Thyroid gland (tissue), 4 donors: ENCODE data around the gene TNFSF11. TPM values are rescaled to one million over a fixed set of nuclear protein-coding genes. Genes with fewer than 3 reads are reported as not detected.

ENCODE experiments used
- DNase-seq, 2 donors: peaks; one replicate each; pipeline ENCODE4 v3.0.0-alpha.2; 2019
- H3K27ac ChIP-seq, 3 donors: fragments of 200-600 bp; sonication (generic); 1 replicate in 2 of 3; 2 replicates in 1 of 3; pipeline ENCODE4 v1.5.1; 2016 to 2019; ENCODE audit warnings: mild to moderate bottlenecking in 1 of 3, moderate library complexity in 1 of 3
- H3K27me3 ChIP-seq: fragments of 200-600 bp; sonication (generic); one replicate; pipeline ENCODE4 v1.5.1; 2019
- H3K36me3 ChIP-seq, 2 donors: fragments of 200-600 bp; sonication (generic); one replicate each; pipeline ENCODE4 v1.5.1; 2016 to 2019
- H3K4me1 ChIP-seq, 2 donors: fragments of 200-600 bp; sonication (generic); one replicate each; pipeline ENCODE4 v1.5.1; 2017 to 2019
- H3K4me3 ChIP-seq, 3 donors: fragments of 200-600 bp; sonication (generic); replicated peaks in 1 of 3; 1 replicate in 2 of 3; 2 replicates in 1 of 3; pipeline ENCODE4 v1.5.1; 2016; ENCODE audit warnings: mild to moderate bottlenecking in 1 of 3
- H3K9me3 ChIP-seq: fragments of 200-600 bp; sonication (generic); one replicate; pipeline ENCODE4 v1.5.1; 2017
- POLR2A ChIP-seq, 2 donors: fragments of 450-650 bp; IDR thresholded peaks; one replicate each; pipeline ENCODE4 v1.6.1; 2017; ENCODE audit warnings: antibody characterized with exemption in 2 of 2, mild to moderate bottlenecking in 2 of 2, moderate library complexity in 1 of 2
- WGBS, 2 donors: methylation state at CpG; one replicate each; pipeline ENCODE4 v1.1.5; 2017; 5-methylcytosine and 5-hydroxymethylcytosine counted together
- intact Hi-C: fragments of 100-400 bp; cut with DNase I; formaldehyde crosslinking; loops from one replicate; pipeline ENCODE4 v1.15.1; 2023
- total RNA-seq, 4 donors: library from RNA; depleted of rRNA; stranded (reverse); fragments of >200 nt; gene quantifications; one replicate each; pipeline ENCODE4 v1.2.3, GENCODE V29; 2016
- TF ChIP-seq, protein P1 (sequence below), 6 experiments: fragments of 200-600 bp in 3 of 6; fragments of 450-650 bp in 3 of 6; sonication (generic) in 3 of 6; IDR thresholded peaks; one replicate each; pipeline ENCODE4 v1.5.1; 2016 to 2019; ENCODE audit warnings: antibody characterized with exemption in 6 of 6, mild to moderate bottlenecking in 2 of 6, inconsistent platforms in 1 of 6, moderate library complexity in 1 of 6

Gene TNFSF11, protein sequence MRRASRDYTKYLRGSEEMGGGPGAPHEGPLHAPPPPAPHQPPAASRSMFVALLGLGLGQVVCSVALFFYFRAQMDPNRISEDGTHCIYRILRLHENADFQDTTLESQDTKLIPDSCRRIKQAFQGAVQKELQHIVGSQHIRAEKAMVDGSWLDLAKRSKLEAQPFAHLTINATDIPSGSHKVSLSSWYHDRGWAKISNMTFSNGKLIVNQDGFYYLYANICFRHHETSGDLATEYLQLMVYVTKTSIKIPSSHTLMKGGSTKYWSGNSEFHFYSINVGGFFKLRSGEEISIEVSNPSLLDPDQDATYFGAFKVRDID
- not detected for total RNA-seq

DNA sequence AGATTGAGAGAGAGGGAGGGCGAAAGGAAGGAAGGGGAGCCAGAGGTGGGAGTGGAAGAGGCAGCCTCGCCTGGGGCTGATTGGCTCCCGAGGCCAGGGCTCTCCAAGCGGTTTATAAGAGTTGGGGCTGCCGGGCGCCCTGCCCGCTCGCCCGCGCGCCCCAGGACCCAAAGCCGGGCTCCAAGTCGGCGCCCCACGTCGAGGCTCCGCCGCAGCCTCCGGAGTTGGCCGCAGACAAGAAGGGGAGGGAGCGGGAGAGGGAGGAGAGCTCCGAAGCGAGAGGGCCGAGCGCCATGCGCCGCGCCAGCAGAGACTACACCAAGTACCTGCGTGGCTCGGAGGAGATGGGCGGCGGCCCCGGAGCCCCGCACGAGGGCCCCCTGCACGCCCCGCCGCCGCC lies at the start of gene TNFSF11:
Gene TNFSF11 (plus strand): TSS at position 142 of the 400 bp plus-strand sequence. CDS start 152 bp downstream, at position 294.
- Histone ChIP-seq H3K4me3 (peak within 1 kb of the TSS in 1 of 3 donors; percentile 9), H3K27me3 (no peaks in the 10 kb centered on the region), H3K27ac (no peak within 1 kb of the TSS), H3K9me3 (no peaks in the 10 kb centered on the region), H3K4me1 (peaks cover 0 to 9% of the 10 kb centered on the region in 2 donors), H3K36me3 (no peaks in the 10 kb centered on the region)
- DNase-seq, result no peak
- intact Hi-C loops, result no loop called here
- WGBS, 2 donors, result 4% methylated on average over 21 to 31 of the region's 39 CpGs
- TF ChIP-seq, protein P1, sequence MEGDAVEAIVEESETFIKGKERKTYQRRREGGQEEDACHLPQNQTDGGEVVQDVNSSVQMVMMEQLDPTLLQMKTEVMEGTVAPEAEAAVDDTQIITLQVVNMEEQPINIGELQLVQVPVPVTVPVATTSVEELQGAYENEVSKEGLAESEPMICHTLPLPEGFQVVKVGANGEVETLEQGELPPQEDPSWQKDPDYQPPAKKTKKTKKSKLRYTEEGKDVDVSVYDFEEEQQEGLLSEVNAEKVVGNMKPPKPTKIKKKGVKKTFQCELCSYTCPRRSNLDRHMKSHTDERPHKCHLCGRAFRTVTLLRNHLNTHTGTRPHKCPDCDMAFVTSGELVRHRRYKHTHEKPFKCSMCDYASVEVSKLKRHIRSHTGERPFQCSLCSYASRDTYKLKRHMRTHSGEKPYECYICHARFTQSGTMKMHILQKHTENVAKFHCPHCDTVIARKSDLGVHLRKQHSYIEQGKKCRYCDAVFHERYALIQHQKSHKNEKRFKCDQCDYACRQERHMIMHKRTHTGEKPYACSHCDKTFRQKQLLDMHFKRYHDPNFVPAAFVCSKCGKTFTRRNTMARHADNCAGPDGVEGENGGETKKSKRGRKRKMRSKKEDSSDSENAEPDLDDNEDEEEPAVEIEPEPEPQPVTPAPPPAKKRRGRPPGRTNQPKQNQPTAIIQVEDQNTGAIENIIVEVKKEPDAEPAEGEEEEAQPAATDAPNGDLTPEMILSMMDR (IDR thresholded peaks at IDR 0.05), result no peak
- TF ChIP-seq POLR2A (IDR thresholded peaks at IDR 0.05), result no peak

DNA sequence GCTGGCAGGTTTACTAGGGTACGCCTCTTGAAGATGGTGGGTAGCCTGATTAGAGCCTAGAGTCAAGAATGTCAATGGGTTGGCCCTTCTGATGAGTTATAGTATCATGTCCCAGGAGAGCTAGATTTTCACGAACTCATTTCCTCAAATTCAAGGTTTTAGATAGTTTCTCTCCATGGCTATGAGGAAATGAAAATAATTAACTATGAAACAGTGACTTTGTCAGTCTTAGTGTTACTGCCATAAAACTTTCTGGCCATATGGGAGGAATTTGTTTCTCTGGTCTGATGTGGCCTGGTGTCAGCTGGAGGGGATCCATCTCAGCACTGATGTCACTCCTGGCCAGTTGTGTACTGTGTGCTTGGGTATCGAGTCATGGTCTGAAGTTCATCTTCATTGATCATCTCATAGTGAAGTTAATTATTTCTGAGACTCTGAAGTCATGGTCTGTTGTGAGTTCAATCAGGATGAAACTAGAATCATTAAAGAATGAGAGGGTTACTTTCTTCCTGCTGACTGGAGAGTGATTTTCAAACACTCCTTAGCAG lies 49.4 kb upstream of the TNFSF11 start:
- H3K9me3 ChIP-seq, result no peaks in the 10 kb centered on the region
- TF ChIP-seq, protein P1 (IDR thresholded peaks at IDR 0.05), result no peak
- no peak for TF ChIP-seq POLR2A (IDR thresholded peaks at IDR 0.05)
- H3K27ac ChIP-seq, result no peak overlapping the region
- H3K4me3 ChIP-seq, result no peak overlapping the region
- intact Hi-C loops, result no loop called here
- H3K4me1 ChIP-seq, result no peaks in the 10 kb centered on the region
- H3K36me3 ChIP-seq, result no peaks in the 10 kb centered on the region
- WGBS, 2 donors, result 84 to 86% methylated on average over 3 of the region's 3 CpGs
- H3K27me3 ChIP-seq, result no peaks in the 10 kb centered on the region
- no peak for DNase-seq

DNA sequence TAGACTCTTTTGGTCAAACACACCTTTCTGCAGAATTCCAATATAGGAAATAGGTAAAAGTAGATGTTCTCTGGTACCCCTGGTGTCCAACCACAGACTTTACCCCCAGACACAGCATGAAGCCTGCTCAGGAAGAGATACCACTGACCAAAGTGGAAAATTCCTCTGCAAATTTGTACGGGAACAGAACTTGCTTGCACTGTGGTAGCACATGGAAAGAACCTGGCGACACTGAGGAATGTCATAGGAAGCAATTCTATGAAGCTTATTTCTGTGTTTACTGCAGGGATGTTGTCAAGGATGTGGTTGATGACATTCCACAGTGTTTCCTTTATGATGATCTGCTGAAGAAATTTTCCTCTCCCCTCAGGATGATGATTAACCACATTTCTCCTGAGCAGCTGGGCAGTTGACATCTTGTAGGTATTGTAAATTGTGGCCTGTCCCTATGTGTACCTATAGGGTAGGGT lies 48.9 kb upstream of the TNFSF11 start:
- Histone ChIP-seq H3K9me3 (no peaks in the 10 kb centered on the region), H3K36me3 (no peaks in the 10 kb centered on the region), H3K4me3 (no peak overlapping the region), H3K4me1 (no peaks in the 10 kb centered on the region), H3K27ac (no peak overlapping the region), H3K27me3 (no peaks in the 10 kb centered on the region)
- DNase-seq, result no peak
- intact Hi-C loops, result no loop called here
- 66 to 78% methylated on average over 2 of the region's 2 CpGs for WGBS, 2 donors
- TF ChIP-seq, protein P1 (IDR thresholded peaks at IDR 0.05), result no peak
- TF ChIP-seq POLR2A (IDR thresholded peaks at IDR 0.05), result no peak

DNA sequence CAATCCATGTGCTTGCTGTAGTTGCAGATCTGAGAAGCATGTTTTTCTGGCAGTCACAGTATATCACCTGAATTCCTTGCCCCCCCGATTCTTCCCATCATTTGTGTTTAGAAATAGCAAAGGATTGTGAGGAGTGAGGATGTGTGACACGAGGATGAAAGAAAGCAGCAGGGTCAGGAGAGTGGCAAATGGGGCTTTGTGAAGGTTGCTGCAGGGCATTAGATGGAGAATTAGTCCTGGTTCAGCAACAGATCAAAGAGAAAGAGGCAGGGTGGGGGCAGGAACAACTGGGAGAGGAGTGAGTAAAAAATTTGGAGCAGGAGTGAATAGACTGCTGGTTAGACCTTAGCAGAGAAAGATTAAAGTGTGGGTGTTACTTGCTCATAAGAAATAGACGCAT lies 47.7 kb upstream of the TNFSF11 start:
- WGBS, 2 donors, result 64 to 74% methylated on average over 3 of the region's 3 CpGs
- no peaks in the 10 kb centered on the region for H3K36me3 ChIP-seq
- H3K27ac ChIP-seq, result no peak overlapping the region
- H3K4me3 ChIP-seq, result no peak overlapping the region
- H3K4me1 ChIP-seq, result no peaks in the 10 kb centered on the region
- no peaks in the 10 kb centered on the region for H3K27me3 ChIP-seq
- intact Hi-C loops, result no loop called here
- no peak for DNase-seq
- no peaks in the 10 kb centered on the region for H3K9me3 ChIP-seq
- no peak for TF ChIP-seq POLR2A (IDR thresholded peaks at IDR 0.05)
- TF ChIP-seq, protein P1 (IDR thresholded peaks at IDR 0.05), result no peak

DNA sequence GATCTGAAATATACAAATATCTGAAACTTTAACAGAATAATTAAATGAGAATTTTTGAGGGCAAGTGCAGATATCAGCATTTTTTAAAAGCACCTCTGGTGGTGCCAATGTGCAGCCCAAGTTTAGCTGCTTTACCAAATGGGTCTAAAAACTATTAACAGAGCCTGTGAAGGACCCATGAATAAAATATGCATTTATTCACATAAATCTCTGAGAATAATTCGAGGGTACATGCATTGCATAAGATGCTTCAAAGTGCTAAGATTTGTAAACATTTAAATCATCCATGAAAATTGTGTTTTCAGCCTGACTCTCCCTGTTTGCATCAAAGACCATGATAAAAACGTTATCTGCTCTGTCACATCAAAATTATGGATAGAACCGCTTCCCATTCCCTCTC lies 47.1 kb upstream of the TNFSF11 start:
- 70 to 71% methylated on average over 3 of the region's 3 CpGs for WGBS, 2 donors
- Histone ChIP-seq H3K4me3 (no peak overlapping the region), H3K4me1 (no peaks in the 10 kb centered on the region), H3K27me3 (no peaks in the 10 kb centered on the region), H3K27ac (no peak overlapping the region), H3K36me3 (no peaks in the 10 kb centered on the region), H3K9me3 (no peaks in the 10 kb centered on the region)
- TF ChIP-seq, protein P1 (IDR thresholded peaks at IDR 0.05), result no peak
- no peak for TF ChIP-seq POLR2A (IDR thresholded peaks at IDR 0.05)
- intact Hi-C loops, result no loop called here
- DNase-seq, result no peak
